GM19324 (cell line): Measurements from ENCODE around the gene LRRK1.

Experiments used
- ATAC-seq: cut with Tn5 transposase; IDR thresholded peaks from one replicate; pipeline ENCODE4 v1.9.1; 2021; ENCODE audit warnings: mild to moderate bottlenecking, moderate library complexity; ENCODE audit not compliant: unreplicated experiment, low FRiP score

The LRRK1 gene

GRCh38 chr15:100909989-100910955 lies 8.9 kb upstream of the LRRK1 start:
- no peak for ATAC-seq

DNA sequence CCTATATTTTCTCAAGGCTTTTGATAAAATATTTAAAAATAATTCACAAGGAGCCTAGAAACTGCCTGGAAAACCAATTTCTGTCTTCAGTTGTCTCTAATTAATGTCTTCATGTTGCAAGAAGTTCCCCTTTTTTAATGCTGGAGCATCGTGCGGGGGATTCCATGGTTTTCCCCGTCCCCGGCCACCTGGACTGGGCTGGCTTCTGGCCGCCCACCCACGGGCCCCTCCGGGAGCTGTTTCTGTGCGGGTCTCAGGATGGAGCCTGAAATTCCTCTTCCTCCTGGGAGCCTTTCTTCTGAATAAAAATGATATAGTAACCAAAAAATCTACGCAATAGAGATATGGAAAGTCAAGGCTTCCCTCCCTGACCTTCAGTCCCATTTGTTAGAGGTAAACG lies 8.1 kb upstream of the LRRK1 start:
- no peak for ATAC-seq

DNA sequence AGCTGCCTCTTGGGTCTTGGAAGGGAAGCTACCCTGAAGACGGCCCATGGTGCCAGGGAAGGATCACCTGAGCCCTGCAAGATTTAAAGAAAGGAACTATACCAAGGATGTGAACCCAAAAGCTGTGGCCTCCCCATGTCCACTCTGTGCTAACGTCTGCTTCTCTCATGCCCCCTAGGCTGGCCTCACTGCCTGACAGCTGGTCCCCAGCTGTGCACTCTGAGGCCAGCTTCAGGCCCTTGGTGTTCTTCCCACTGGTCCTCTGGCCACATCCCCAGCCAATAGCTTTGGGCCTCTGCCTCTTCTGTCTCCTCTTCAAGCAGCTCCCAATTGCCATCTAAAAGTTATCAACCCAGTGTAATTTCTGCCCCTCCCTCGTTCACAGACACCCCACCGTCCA lies 5.2 kb upstream of the LRRK1 start:
- no peak for ATAC-seq

DNA sequence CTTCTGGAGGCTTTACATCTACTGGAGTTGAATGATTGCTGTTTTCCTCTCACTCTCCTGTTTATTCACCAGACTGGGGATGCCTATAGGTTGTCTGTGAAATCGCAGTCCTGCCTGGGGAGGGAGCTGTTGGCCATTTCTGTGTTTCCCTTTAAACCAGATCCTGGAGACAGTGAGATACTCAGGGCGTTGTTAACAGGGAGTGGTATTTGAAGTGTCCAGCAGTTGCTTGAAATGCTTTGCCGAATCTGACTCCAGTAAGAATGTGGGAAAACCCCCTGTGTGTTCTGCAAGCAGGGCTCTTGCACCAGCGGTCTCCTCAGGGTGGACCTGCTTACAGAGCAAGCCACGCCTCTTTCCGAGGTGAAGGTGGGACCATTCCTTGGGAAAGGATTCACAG lies 4.3 kb upstream of the LRRK1 start:
- no peak for ATAC-seq

DNA sequence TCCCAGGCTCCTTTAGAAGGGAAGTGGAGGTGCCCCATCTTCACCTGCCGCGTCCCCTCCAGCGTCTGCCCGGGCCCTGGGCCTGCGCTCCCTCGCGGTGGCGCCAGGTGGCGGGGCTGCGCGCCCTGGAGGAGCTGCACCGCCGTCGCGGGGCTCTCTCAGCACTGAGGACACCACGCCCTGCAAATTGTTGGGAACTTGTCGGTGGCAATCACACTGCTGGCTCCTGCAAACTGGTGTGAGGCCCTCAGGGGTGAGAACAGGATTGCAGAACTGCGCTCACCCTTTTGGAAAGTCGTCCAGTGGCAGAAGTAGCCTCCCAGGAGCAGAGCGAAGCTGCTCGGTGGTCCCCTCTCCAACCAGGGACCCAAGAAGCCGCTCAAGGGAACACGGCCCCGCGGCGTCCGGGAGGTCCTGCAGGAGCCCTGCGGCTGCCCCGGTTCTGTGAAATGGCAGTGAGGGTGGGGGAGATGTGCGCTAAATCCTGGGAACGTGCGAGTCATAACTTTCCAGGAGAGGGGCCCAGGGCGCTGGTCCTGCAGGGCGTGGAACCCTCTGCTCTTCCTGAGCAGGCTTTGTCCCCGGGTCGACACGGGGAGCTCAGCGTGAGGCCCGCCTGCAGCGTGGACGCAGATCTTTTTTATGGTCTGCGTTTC lies 995 bp upstream of the LRRK1 start:
- ATAC-seq = peak; percentile 45

- ATAC-seq = peak; percentile 7
Observed at GRCh38 chr15:100919481-100920405, 586 bp downstream of the LRRK1 start.

DNA sequence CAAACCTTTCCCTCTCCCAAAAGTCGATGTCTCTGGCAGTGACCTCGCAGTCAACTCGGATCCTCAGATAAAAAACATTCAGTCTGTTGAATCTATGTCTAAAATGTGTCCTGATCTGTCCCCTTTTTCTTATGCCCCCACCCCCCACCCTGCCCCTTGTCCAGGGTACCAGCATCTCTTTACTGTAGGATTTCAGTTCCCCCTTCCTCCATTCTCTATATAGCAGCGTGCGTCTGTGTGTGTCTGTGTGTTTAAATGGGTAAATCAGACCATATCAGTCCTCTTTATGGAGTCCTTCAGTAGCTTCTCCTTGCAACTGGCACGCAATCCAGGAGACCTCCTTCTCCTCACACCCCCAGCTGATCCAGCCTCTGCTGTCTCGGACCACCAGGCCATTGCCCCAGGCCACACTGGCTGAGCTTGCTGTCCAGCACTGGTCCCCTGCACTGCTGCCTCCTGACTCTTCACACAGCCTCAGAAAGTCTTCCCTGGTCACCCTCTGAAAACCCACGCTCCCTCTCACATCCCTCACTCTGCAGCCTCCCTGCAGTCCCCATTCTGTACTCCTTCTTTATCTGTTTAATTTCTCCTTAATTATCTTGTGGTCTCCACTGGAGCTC lies 1.5 kb downstream of the LRRK1 start:
- ATAC-seq = no peak

DNA sequence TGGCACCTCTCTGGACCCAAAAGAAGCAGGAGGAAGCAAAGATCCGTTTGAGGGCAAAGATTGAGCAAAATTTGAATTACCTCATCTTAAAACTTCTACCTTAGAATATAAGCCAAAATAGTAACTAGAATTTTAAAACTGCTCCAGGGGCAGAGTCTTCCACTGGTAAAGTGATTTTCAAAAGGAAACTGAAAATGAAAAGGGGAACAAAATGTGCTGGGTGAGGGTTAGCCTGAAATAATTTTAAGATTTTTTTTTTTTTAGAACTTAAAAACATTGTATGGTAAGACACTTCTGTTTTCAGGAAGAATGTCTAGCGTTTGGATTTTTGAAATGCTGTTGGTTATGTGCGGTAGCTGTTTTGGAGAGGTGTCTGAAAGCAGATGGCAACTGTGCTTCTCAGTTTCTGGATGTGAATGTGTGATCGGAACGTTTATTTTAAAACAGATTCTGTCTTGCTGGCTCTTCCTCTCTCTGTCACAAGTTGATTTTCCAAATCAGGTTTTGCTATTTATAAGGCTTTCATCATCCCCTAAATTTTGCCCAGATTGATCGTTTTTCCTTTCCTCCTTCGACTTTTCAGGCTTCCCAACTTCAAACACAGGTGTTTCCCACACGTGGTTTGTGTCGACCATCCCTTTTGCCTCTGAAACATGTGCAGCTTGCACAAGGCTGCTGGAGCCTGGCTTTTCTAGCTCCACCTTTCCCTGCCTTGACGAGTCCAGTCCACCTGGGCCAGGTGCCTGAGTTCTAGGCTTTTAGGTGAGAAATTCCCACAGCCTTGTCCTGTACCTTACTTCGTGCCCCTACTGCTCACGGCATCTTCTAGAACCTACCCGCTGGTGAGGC lies 3.3 kb downstream of the LRRK1 start:
- no peak for ATAC-seq

- no peak for ATAC-seq
Observed at GRCh38 chr15:100923076-100923475, 3.9 kb downstream of the LRRK1 start.

GRCh38 chr15:100923902-100924301 lies 4.7 kb downstream of the LRRK1 start:
- ATAC-seq = no peak

GRCh38 chr15:100924436-100924835 lies 5.3 kb downstream of the LRRK1 start:
- no peak for ATAC-seq

- no peak for ATAC-seq
Observed at GRCh38 chr15:100925480-100925879, 6.3 kb downstream of the LRRK1 start.

DNA sequence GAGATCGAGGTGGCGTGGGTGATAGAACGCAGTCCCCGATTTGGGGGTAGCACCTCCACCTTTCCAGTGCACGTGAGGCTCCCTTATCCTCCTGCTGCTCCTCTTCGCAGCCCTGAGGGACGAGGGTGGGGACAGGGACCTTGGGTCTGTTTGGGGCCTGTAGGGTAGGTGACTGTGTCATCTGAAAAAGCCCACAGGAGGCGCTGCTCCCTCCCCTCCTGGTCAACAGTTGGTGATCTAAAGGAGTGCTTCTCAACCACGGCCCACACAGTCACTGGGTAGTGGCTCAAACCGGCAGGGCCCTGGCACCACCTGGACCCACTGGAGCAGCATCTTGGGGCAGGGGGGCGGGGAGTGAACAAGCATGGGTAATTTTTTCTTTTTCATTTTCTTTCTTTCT lies 7.1 kb downstream of the LRRK1 start:
- ATAC-seq = no peak

- ATAC-seq = peak; percentile 29
Observed at GRCh38 chr15:100926971-100927756, 8.0 kb downstream of the LRRK1 start.

- ATAC-seq = no peak
Observed at GRCh38 chr15:100928632-100929280, 9.6 kb downstream of the LRRK1 start.

DNA sequence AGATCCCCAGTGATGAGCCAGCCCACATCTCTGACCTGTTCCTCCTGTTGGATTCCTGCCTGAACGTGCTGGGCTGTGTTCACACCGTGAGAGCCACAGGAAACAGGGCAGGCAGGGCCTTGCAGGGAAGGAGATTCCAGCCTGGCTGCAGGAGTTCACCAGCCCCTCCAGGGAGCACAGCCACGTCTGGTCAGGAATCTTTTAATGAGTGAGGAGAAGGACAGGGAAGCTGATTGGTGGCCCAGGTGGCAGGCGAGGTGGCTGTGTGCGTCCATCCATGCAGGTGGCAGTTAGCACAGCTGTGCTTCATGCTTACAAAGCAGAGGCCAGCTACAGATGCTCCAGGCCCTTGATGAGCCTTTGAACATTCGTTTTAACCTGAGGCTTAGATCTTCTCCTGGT lies 10.5 kb downstream of the LRRK1 start:
- ATAC-seq = no peak

DNA sequence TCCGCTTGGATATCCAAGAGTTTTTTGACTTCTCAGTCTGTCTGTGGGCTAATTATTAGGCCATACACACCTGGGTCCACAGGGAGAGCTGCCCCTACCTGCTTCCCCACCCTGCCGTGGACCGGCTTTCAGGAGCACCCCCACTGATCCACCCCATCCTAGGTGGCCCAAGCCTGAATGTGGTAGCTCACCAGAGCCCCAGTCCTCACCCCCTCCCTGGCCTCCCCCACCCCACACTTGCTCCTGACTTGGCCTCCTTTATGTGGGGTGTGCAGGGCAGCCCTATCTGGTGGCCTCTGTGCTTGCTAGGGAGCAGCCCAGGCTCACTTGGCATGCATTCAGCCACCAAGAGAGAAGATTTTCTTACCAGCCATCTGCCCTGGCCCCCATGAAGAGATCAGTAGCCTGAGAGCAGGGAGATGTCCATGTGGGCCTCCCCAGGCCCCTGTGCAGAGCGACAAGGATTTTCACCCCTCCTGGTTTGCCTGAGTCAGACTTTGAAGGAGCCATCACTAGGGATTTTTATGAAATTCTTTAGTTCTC lies 11.2 kb downstream of the LRRK1 start:
- ATAC-seq = no peak
